Activated CD4-positive, alpha-beta T cell treated with anti-CD3 and anti-CD28 coated beads for 4 hours (primary cell): ENCODE data around the gene CCDC150.
"Not testable (repeated sequence)": the region's sequence is repeated elsewhere in the genome, so short reads cannot be mapped to it uniquely, and the experiment has no call there.

ENCODE experiments used
- DNase-seq, 2 donors: peaks; one replicate each; pipeline ENCODE4 v3.0.0-alpha.2; 2020

CCDC150 gene

GRCh38 chr2:196638765-196639164 lies 750 bp upstream of the CCDC150 start:
- no peak for DNase-seq

- DNase-seq = no peak
Observed at GRCh38 chr2:196640031-196640548, 575 bp downstream of the CCDC150 start.

GRCh38 chr2:196649202-196649601 lies 9.7 kb downstream of the CCDC150 start:
- no peak for DNase-seq

DNA sequence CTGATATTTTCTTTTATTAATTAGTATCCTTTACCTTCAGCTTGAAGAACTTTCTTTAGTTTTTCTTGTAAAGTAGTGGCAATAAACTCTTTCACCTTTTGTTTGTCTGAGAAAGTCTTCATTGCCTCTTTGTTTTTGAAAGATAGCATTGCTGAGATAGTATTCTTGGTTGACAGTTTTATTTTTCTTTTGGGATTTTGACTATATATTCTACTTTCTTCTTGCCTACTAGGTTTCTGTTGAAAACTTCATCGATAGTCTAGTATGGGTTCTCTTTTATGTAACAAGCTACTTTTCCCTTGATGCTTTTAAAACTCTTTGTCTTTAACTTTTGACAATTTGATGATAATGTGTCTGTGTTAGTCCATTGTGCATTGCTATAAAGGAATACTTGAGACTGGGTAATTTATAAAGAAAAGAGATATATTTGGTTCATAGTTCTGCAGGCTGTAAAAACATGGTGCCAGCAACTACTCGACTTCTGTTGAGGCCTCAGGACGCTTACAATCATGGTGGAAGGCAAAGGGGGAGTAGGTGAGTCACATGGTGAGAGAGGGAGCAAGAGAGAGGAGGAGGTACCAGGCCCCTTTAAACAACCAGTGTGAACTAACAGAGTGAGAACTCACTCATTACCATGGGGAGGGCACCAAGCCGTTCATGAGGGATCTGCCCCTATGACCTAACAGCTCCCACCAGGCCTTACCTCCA lies 12.0 kb downstream of the CCDC150 start:
- no peak for DNase-seq

DNA sequence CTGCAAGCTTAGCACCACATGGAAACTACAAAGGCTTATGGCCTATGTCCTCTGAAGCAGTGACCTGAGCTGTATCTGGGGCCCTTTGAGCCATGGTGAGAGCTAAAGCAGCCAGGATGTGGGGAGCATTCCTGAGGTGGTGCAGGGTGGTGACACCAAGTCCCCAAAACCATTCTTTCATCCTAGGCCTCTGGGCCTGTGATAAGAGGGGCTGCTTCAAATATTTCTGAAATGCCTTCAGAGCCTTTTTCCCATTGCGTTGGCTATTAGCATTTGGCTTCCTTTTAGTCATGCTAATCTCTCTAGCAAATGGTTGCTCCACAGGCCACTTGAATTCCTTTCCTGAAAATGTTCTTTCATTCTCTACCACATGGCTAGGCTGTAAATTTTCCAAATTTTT lies 13.4 kb downstream of the CCDC150 start:
- DNase-seq = no peak

- DNase-seq = no peak
Observed at GRCh38 chr2:196653843-196654242, 14.3 kb downstream of the CCDC150 start.

- no peak for DNase-seq
Observed at GRCh38 chr2:196655761-196656160, 16.2 kb downstream of the CCDC150 start.

DNA sequence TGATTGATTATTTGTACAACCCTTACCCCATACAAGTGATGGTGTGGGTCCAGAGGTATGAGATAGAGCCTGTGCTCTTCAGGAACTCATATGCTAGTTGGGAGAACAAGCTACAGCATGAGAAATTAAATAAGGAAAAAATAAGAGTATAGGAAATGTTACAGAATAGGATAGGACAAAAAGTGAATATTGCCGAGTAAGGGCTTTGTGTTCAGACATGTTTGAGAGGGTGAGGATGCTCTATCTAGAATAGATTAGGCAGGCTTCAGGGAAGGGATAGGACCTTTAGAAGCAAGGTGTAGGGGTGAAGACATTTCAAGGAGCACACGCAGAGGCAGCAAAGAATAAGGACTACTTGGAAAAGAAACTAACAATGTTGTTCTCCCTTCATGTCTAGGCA lies 17.8 kb downstream of the CCDC150 start:
- no peak for DNase-seq

DNA sequence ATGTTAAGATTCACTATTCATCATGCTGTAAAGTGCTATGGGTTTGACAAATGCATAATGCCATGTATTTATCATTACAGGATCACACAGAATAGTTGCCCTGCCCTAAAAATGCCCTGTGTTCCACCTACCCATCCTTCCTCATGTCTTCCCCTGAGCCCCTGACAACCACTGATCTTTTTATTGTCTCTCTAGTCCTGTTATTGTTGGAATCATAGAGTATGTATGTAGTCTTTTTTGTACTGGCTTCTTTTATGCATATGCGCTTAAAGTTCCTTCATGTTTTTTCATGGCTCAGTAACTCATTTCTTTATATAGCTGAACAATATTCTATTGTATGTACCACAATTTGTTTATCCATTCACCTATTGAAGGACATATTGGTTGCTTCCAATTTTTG lies 20.3 kb downstream of the CCDC150 start:
- no peak for DNase-seq

DNA sequence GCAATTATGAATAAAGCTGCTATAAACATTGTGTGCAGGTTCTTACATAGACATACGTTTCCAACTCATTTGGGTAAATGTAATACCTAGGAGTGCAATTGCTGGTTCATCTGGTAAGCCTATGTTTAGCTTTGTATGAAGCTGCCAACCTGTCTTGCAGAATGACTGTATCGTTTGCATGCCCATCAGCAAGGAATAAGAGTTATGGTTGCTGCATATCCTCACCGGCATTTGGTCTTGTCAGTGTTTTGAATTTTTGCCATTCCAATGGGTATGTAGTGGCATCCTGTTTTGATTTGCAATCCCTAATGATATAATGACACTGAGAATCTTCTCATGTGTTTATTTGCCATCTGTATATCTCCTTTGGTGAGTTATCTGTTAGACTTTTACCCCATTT lies 20.7 kb downstream of the CCDC150 start:
- DNase-seq = no peak

GRCh38 chr2:196670342-196670741 lies 30.8 kb downstream of the CCDC150 start:
- no peak for DNase-seq

GRCh38 chr2:196675963-196676362 lies 36.4 kb downstream of the CCDC150 start:
- no peak for DNase-seq

DNA sequence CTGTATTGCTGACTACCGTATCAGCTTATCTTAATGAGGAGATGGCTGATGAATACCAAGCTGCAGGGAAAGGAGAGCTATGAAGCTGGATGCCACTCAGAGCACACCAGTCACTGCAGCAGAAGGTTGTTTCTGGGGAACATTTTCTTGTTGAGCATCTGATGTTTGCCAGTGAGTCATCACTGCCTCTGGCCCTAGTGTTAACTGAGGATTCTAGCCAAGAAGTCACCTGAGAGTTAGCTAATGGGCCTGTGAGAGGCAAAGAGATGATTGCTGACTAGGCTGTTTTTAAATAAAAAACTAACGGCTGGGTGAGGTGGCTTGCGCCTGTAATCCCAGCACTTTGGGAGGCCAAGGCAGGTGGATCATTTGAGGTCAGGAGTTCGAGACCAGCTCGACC lies 37.9 kb downstream of the CCDC150 start:
- DNase-seq = no peak

DNA sequence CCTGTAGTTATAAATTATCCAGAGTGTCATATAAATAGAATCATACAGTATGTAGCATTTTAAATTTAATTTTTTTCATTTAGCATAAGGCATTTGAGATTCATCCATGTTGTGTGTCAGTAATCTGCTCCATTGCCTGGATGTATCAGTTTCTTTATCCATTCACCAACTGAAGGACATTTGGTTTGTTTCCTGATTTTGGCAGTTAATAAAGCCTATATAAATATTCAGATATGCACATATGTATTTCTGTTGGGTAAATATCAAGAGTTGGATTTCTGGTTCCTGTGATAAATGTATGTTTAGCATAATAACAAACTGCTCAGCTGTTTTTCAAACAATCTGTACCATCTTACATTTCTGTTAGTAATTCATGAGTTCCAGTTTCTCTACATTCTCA lies 39.9 kb downstream of the CCDC150 start:
- no peak for DNase-seq

- DNase-seq = no peak
Observed at GRCh38 chr2:196681510-196681909, 42.0 kb downstream of the CCDC150 start.

DNA sequence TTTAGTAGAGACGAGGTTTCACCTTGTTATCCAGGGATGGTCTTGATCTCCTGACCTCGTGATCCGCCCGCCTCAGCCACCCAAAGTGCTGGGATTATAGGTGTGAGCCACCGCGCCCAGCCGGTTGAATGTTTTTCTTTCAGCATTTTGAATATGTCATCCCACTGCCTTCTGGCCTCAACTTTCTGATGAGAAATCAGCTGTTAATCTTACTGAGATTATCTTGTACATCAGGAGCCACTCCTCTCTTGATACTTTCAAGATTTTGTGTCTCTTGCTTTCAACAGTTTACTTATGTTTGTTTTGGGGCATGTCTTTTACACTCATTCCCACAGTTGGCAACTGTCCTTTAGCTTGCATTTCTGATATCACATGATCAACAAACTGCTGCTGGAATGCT lies 46.3 kb downstream of the CCDC150 start:
- DNase-seq = no peak

GRCh38 chr2:196686737-196687136 lies 47.2 kb downstream of the CCDC150 start:
- DNase-seq = not testable (repeated sequence)

GRCh38 chr2:196696423-196697079 lies 57.0 kb downstream of the CCDC150 start:
- DNase-seq = no peak

DNA sequence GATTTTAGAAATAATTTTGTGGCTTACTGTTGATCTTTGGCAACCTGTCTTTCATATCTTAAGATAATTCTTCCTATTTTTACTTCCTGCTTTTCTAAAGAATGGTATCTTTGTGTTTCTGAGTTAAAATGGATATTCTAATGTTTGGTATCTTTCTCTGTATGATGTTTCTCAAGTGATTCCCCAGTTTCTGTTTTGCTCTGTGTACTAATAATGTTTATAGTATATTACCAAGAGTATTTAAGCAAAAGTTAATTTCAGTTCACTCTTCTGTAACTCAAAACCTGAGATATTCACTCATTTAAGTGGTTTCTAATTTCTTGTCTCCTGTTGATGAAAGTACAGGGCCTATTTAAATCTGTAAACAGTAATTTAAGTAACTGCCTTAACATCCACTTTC lies 58.3 kb downstream of the CCDC150 start:
- no peak for DNase-seq

DNA sequence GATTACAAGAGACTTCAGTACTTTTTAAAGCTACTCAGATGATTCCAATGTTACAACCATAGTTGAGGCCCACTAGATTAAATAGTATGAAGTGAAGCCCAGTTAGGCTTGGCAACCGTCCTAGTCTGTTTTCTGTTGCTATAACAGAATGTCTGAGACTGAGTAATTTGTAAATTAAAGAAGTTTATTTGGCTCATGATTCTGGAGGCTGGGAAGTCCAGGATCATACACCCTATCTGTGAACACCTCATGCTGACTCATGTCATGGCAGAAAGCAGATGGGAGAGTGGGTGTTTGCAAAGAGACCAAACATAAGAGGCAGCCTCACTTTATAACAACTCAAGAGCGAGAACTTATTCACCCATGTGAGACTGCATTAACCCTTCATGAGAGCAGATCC lies 63.1 kb downstream of the CCDC150 start:
- no peak for DNase-seq

DNA sequence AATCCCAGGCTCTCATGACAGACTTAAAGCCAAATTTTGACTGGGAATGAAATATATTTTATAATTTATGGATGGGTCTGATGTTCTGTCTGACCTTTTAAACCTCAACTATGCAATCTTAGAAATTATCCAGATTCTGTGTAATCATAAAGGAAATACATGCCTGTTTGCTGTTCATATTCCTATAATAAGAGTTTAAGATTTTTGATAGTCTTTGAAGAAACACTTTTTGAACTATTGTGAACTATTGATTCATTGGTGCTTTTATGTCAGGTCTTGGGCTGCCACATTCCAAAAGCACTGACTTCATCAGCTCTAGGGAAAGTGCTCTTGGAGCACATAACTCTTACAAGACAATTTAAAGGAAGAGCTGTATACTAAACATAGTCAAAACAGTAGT lies 64.2 kb downstream of the CCDC150 start:
- no peak for DNase-seq

DNA sequence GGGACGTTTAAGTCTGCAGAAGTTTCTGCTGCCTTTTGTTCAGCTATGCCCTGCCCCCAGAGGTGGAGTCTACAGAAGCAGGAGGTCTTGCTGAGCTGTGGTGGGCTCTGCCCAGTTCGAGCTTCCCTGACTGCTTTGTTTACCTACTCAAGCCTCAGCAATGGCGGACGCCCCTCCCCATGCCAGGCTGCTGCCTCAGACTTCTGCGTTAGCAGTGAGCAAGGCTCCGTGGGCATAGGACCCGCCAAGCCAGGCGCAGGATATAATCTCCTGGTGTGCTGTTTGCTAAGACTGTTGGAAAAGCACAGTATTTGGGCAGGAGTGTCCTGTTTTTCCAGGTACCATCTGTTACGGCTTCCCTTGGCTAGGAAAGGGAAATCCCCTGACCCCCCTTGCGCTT lies 70.5 kb downstream of the CCDC150 start:
- DNase-seq = not testable (repeated sequence)

GRCh38 chr2:196711625-196712024 lies 72.1 kb downstream of the CCDC150 start:
- DNase-seq = no peak

- DNase-seq = no peak
Observed at GRCh38 chr2:196712867-196713266, 73.4 kb downstream of the CCDC150 start.
